HL-60 (cell line): ENCODE data around the gene PIK3C3.

Experiments
- DNase-seq, 2 experiments: peaks; one replicate each; pipeline ENCODE4 v3.0.0-alpha.2; 2010 to 2020; ENCODE audit warnings: low read depth in 1 of 2, low spot score in 1 of 2
- H3K27ac ChIP-seq: fragments of 250-450 bp; sonication (Bioruptor Pico); replicated peaks from 2 replicates; pipeline ENCODE4 v1.5.1; 2020; ENCODE audit warnings: mild to moderate bottlenecking, moderate library complexity
- H3K27me3 ChIP-seq: fragments of 250-450 bp; sonication (Bioruptor Pico); 2 replicates; pipeline ENCODE4 v1.5.1; 2021; ENCODE audit warnings: mild to moderate bottlenecking, moderate library complexity; ENCODE audit not compliant: insufficient read depth, poor library complexity, severe bottlenecking
- H3K4me3 ChIP-seq: replicated peaks from 2 replicates; pipeline ENCODE4 v1.5.1; 2011; ENCODE audit warnings: mild to moderate bottlenecking, control low read depth, low read length; ENCODE audit not compliant: insufficient read depth
- GABPA ChIP-seq: IDR thresholded peaks from 2 replicates; pipeline ENCODE4 v1.6.1; 2012; ENCODE audit warnings: low read depth
- POLR2AphosphoS5 ChIP-seq: IDR thresholded peaks from 2 replicates; pipeline ENCODE4 v1.6.1; 2012; ENCODE audit warnings: low read depth
- REST ChIP-seq: IDR thresholded peaks from 2 replicates; pipeline ENCODE4 v1.6.1; 2012; ENCODE audit warnings: low read depth; ENCODE audit not compliant: insufficient replicate concordance
- SPI1 ChIP-seq: IDR thresholded peaks from 2 replicates; pipeline ENCODE4 v1.6.1; 2012; ENCODE audit warnings: low read depth, mild to moderate bottlenecking, borderline replicate concordance
- TF ChIP-seq, protein P1 (sequence below): IDR thresholded peaks from one replicate; pipeline ENCODE4 v1.5.1; 2011; ENCODE audit warnings: low read length, control low read depth, inconsistent platforms; ENCODE audit not compliant: insufficient read depth

The PIK3C3 gene

GRCh38 chr18:42041793-42042192 is 86.8 kb downstream of the PIK3C3 start:
- Histone ChIP-seq H3K27ac (no peak overlapping the region), H3K4me3 (no peak overlapping the region), H3K27me3 (no peaks in the 10 kb centered on the region)
- TF ChIP-seq REST, result no peak
- TF ChIP-seq, protein P1, sequence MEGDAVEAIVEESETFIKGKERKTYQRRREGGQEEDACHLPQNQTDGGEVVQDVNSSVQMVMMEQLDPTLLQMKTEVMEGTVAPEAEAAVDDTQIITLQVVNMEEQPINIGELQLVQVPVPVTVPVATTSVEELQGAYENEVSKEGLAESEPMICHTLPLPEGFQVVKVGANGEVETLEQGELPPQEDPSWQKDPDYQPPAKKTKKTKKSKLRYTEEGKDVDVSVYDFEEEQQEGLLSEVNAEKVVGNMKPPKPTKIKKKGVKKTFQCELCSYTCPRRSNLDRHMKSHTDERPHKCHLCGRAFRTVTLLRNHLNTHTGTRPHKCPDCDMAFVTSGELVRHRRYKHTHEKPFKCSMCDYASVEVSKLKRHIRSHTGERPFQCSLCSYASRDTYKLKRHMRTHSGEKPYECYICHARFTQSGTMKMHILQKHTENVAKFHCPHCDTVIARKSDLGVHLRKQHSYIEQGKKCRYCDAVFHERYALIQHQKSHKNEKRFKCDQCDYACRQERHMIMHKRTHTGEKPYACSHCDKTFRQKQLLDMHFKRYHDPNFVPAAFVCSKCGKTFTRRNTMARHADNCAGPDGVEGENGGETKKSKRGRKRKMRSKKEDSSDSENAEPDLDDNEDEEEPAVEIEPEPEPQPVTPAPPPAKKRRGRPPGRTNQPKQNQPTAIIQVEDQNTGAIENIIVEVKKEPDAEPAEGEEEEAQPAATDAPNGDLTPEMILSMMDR, result no peak
- no peak for TF ChIP-seq GABPA
- no peak for TF ChIP-seq SPI1
- no peak for TF ChIP-seq POLR2AphosphoS5
- no peak for DNase-seq

GRCh38 chr18:42045346-42045745 is 90.3 kb downstream of the PIK3C3 start:
- no peaks in the 10 kb centered on the region for H3K27me3 ChIP-seq
- H3K4me3 ChIP-seq, result no peak overlapping the region
- no peak overlapping the region for H3K27ac ChIP-seq
- TF ChIP-seq REST (no peak), SPI1 (no peak), POLR2AphosphoS5 (no peak), GABPA (no peak)
- TF ChIP-seq, protein P1, result no peak
- no peak for DNase-seq

DNA sequence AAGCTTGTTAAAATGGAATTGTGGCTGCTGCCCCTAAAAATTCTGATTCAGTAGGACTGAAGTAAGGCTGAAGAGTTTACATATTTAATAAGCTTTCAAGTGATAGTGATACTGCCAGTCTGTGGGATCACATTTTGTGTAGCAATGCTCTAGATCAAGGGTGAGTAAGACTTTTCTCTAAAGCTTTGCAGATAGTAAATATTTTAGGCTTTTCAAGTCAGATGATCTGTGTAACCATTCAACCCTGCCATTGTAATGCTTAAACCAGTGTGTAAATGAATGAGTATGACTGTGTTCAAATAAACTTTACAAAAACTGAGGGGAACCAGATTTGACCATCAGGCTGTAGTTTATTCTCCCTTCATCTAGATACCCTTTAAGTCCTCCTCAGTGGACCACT is 92.7 kb downstream of the PIK3C3 start:
- H3K27ac ChIP-seq, result no peak overlapping the region
- TF ChIP-seq, protein P1, result no peak
- TF ChIP-seq POLR2AphosphoS5 (no peak), GABPA (no peak), REST (no peak), SPI1 (no peak)
- no peaks in the 10 kb centered on the region for H3K27me3 ChIP-seq
- no peak overlapping the region for H3K4me3 ChIP-seq
- no peak for DNase-seq
